GM10248 (cell line): ENCODE data around the gene PIK3AP1.

Experiments
- CTCF ChIA-PET: fragments of 300-600 bp; sonication (Branson Sonifier 250); formaldehyde crosslinking; extraction: SDS; loops from one replicate; lab custom pipeline; 2021; ENCODE audit warnings: antibody characterized with exemption; lab: Yijun Ruan, JAX
- POLR2A ChIA-PET: fragments of 350-650 bp; sonication (Branson Sonifier 250); formaldehyde crosslinking; extraction: SDS; loops from one replicate; lab custom pipeline; 2020; ENCODE audit warnings: antibody characterized with exemption; lab: Yijun Ruan, JAX
- DNase-seq: peaks from one replicate; pipeline ENCODE4 v3.0.0; 2012; ENCODE audit errors: extremely low spot score
- CTCF ChIP-seq: IDR thresholded peaks from 2 replicates; pipeline ENCODE4 v1.5.1; 2012; ENCODE audit warnings: mild to moderate bottlenecking, low read depth; ENCODE audit errors: extremely low read depth, missing control alignments, control extremely low read depth

Gene PIK3AP1

GRCh38 chr10:96720422-96721206 is at the start of gene PIK3AP1:
TSS of gene PIK3AP1 (minus strand) at chr10:96720514. CDS start at chr10:96720394, 120 bp downstream.
- ChIA-PET POLR2A (no interaction called here), CTCF (interaction anchor here (1.0 to 2.1 kb wide), 8 partner anchors 8 to 79 kb away, joined by 3 to 17 read pairs (median 4); no protein-coding TSS in a partner anchor)
- DNase-seq, result peak; percentile 89
- TF ChIP-seq CTCF, result no peak

GRCh38 chr10:96768136-96768535 is 47.8 kb upstream of the PIK3AP1 start:
- POLR2A ChIA-PET, result no interaction called here
- DNase-seq, result no peak
- no peak for TF ChIP-seq CTCF
- CTCF ChIA-PET, result interaction anchor here (1.2 to 2.2 kb wide), 3 partner anchors 22 to 270 kb away, joined by 4 to 9 read pairs (median 4); no protein-coding TSS in a partner anchor

GRCh38 chr10:96767611-96768010 is 47.3 kb upstream of the PIK3AP1 start:
- TF ChIP-seq CTCF, result no peak

GRCh38 chr10:96765406-96766240 is 45.3 kb upstream of the PIK3AP1 start:
- CTCF ChIA-PET, result interaction anchor here (0.9 to 1.4 kb wide), 3 partner anchors 9 to 72 kb away, joined by 3 read pairs; no protein-coding TSS in a partner anchor
- peak; percentile 78 for TF ChIP-seq CTCF
- POLR2A ChIA-PET, result no interaction called here
- peak; percentile 81 for DNase-seq

More at GRCh38 chr10:96767611-96768010, 47.3 kb upstream of the PIK3AP1 start:
- ChIA-PET CTCF (no interaction called here), POLR2A (no interaction called here)
- DNase-seq, result no peak

GRCh38 chr10:96764425-96765060 is 44.2 kb upstream of the PIK3AP1 start:
- DNase-seq, result peak; percentile 32
- ChIA-PET POLR2A (no interaction called here), CTCF (interaction anchor here (0.7 to 3.0 kb wide), 24 partner anchors 8 to 308 kb away, joined by 3 to 16 read pairs (median 4); partner anchors contain the start of gene PIK3AP1)
- TF ChIP-seq CTCF, result no peak

- ChIA-PET POLR2A (no interaction called here), CTCF (interaction anchor here (0.9 to 1.2 kb wide), 2 partner anchors 10 to 13 kb away, joined by 4 read pairs; no protein-coding TSS in a partner anchor)
- peak; percentile 39 for DNase-seq
- TF ChIP-seq CTCF, result no peak
Measured at GRCh38 chr10:96758423-96758822, 38.1 kb upstream of the PIK3AP1 start.
